Esophagus (tissue), 2 donors: ENCODE data around the gene ARTN. TPM values are rescaled to one million over a fixed set of nuclear protein-coding genes. Genes with fewer than 3 reads are reported as not detected.

Experiments
- H3K27ac ChIP-seq, 2 donors: one replicate each; pipeline ENCODE4 v1.5.1; 2013; ENCODE audit warnings: low read depth in 2 of 2, mild to moderate bottlenecking in 2 of 2, inconsistent platforms in 1 of 2, low read length in 1 of 2, moderate library complexity in 1 of 2
- H3K27me3 ChIP-seq, 2 donors: one replicate each; pipeline ENCODE4 v1.6.1; 2013; ENCODE audit warnings: low read length in 2 of 2, control low read depth in 1 of 2, mild to moderate bottlenecking in 1 of 2; ENCODE audit not compliant: insufficient read depth in 2 of 2, control insufficient read depth in 1 of 2
- H3K36me3 ChIP-seq, 2 donors: one replicate each; pipeline ENCODE4 v1.6.1; 2013; ENCODE audit warnings: low read length in 1 of 2; ENCODE audit not compliant: control insufficient read depth in 2 of 2, insufficient read depth in 2 of 2
- H3K4me1 ChIP-seq, 2 donors: one replicate each; pipeline ENCODE4 v1.6.1; 2013; ENCODE audit warnings: low read length in 1 of 2; ENCODE audit not compliant: control insufficient read depth in 2 of 2, insufficient read depth in 2 of 2
- H3K4me3 ChIP-seq, 2 donors: one replicate each; pipeline ENCODE4 v1.5.1; 2013; ENCODE audit warnings: low read length in 2 of 2, mild to moderate bottlenecking in 2 of 2, low read depth in 1 of 2, moderate library complexity in 1 of 2
- H3K9me3 ChIP-seq, 2 donors: one replicate each; pipeline ENCODE4 v1.6.1; 2013; ENCODE audit warnings: mild to moderate bottlenecking in 2 of 2, low read depth in 1 of 2, low read length in 1 of 2, moderate library complexity in 1 of 2; ENCODE audit not compliant: control insufficient read depth in 2 of 2, insufficient read depth in 1 of 2
- WGBS, 2 donors: extraction: QIAGEN DNeasy Blood & Tissue Kit; methylation state at CpG; one replicate each; pipeline ENCODE4 v1.1.7; 2013; 5-methylcytosine and 5-hydroxymethylcytosine counted together
- polyA plus RNA-seq, 2 donors: library from polyadenylated mRNA; stranded (reverse); fragments of 200-250 nt; gene quantifications; one replicate each; pipeline ENCODE4 v1.2.3, GENCODE V29; 2013
- donor health status: healthy with polysubstance abuse.
- donor health status: Bipolar disorder and iron deficiency.

The ARTN gene
- polyA plus RNA-seq, 2 donors: 1.8 to 2.6 TPM

- no peaks in the 10 kb centered on the region for H3K27me3 ChIP-seq
- no peaks in the 10 kb centered on the region for H3K9me3 ChIP-seq
- WGBS, 2 donors: 0 to 1% methylated on average over 68 to 74 of the region's 74 CpGs
- peaks cover 0 to 9% of the 10 kb centered on the region in 2 donors for H3K36me3 ChIP-seq
- peaks cover 13 to 17% of the 10 kb centered on the region in 2 donors for H3K4me1 ChIP-seq
- H3K27ac ChIP-seq: peak within 1 kb of the TSS; percentile 90 to 95
- peak within 1 kb of the TSS; percentile 80 to 82 for H3K4me3 ChIP-seq
Measured at GRCh38 chr1:43946236-43947060, 12.8 kb downstream of the ARTN start, which contains the start of gene IPO13. TSS of gene IPO13 (plus strand) at chr1:43946950. CDS start at chr1:43947601, 651 bp downstream.

GRCh38 chr1:43947061-43947873, 13.7 kb downstream of the ARTN start:
- Histone ChIP-seq H3K36me3 (peaks cover 0 to 9% of the 10 kb centered on the region in 2 donors), H3K9me3 (no peaks in the 10 kb centered on the region)

DNA sequence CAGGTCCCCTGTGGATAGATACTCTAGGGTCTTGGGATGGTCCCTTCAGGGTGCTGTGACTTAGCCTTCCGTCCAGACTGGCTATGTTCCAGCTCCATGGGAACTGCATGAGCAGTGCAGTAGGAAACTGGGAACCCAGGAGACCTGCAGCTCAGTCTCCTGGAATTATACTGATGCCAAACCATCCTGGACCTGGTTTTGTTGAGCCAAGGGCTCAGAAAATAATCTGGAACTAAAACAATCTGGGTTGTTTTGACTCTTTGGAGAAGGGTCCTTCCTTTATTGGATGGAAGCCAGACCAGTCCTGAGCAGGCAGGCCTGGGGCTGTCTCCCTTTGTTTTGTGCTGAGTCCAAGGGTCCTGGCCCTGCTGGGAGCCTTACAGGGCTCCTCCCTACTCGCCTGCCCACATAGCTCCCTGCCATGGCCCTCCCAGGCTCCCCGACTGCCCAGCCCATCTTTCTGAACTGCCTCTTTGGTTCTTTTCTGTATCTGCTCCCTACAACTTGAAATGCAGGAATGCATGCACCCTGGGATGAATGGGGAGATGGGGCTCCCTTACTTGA, 14.4 kb downstream of the ARTN start:
- Histone ChIP-seq H3K4me3 (peak overlapping the region; percentile 80 to 82), H3K27ac (no peak overlapping the region), H3K36me3 (peaks cover 0 to 9% of the 10 kb centered on the region in 2 donors), H3K4me1 (peaks cover 13 to 20% of the 10 kb centered on the region in 2 donors), H3K9me3 (no peaks in the 10 kb centered on the region), H3K27me3 (no peaks in the 10 kb centered on the region)
- WGBS, 2 donors: 22 to 35% methylated on average over 3 of the region's 3 CpGs

More at GRCh38 chr1:43947061-43947873, 13.7 kb downstream of the ARTN start:
- H3K27ac ChIP-seq: peak overlapping the region; percentile 90 to 95
- 2 to 5% methylated on average over 27 of the region's 27 CpGs for WGBS, 2 donors
- H3K4me3 ChIP-seq: peak overlapping the region; percentile 80 to 82
- H3K27me3 ChIP-seq: no peaks in the 10 kb centered on the region
- H3K4me1 ChIP-seq: peaks cover 13 to 17% of the 10 kb centered on the region in 2 donors

GRCh38 chr1:43949678-43950077, 16.1 kb downstream of the ARTN start:
- Histone ChIP-seq H3K27ac (no peak overlapping the region), H3K4me1 (peaks cover 13 to 21% of the 10 kb centered on the region in 2 donors), H3K27me3 (no peaks in the 10 kb centered on the region), H3K36me3 (peaks cover 0 to 9% of the 10 kb centered on the region in 2 donors), H3K9me3 (no peaks in the 10 kb centered on the region), H3K4me3 (no peak overlapping the region)
- 89% methylated on average over 13 of the region's 13 CpGs for WGBS, 2 donors

GRCh38 chr1:43951021-43951985, 17.7 kb downstream of the ARTN start:
- Histone ChIP-seq H3K4me1 (peaks cover 13 to 21% of the 10 kb centered on the region in 2 donors), H3K9me3 (no peaks in the 10 kb centered on the region), H3K4me3 (no peak overlapping the region), H3K36me3 (peaks cover 0 to 11% of the 10 kb centered on the region in 2 donors), H3K27me3 (no peaks in the 10 kb centered on the region), H3K27ac (no peak overlapping the region)
- 88 to 90% methylated on average over 4 of the region's 4 CpGs for WGBS, 2 donors

- Histone ChIP-seq H3K36me3 (peaks cover 9 to 26% of the 10 kb centered on the region in 2 donors), H3K4me3 (no peak overlapping the region), H3K4me1 (peaks cover 8 to 15% of the 10 kb centered on the region in 2 donors), H3K27ac (peak overlapping the region in 1 of 2 donors; percentile 71), H3K9me3 (no peaks in the 10 kb centered on the region), H3K27me3 (no peaks in the 10 kb centered on the region)
- 51 to 60% methylated on average over 8 of the region's 8 CpGs for WGBS, 2 donors
Measured at GRCh38 chr1:43952731-43953346, 19.2 kb downstream of the ARTN start.

- H3K4me1 ChIP-seq: peaks cover 4 to 10% of the 10 kb centered on the region in 2 donors
- peaks cover 10 to 29% of the 10 kb centered on the region in 2 donors for H3K36me3 ChIP-seq
- no peaks in the 10 kb centered on the region for H3K9me3 ChIP-seq
- H3K27ac ChIP-seq: peak overlapping the region in 1 of 2 donors; percentile 71
- H3K27me3 ChIP-seq: no peaks in the 10 kb centered on the region
- H3K4me3 ChIP-seq: no peak overlapping the region
- 71 to 82% methylated on average over 3 of the region's 3 CpGs for WGBS, 2 donors
Measured at GRCh38 chr1:43953361-43953760, 19.8 kb downstream of the ARTN start.

GRCh38 chr1:43954036-43954435, 20.4 kb downstream of the ARTN start:
- no peak overlapping the region for H3K27ac ChIP-seq
- H3K9me3 ChIP-seq: no peaks in the 10 kb centered on the region
- H3K36me3 ChIP-seq: peaks cover 15 to 35% of the 10 kb centered on the region in 2 donors
- H3K27me3 ChIP-seq: no peaks in the 10 kb centered on the region
- H3K4me1 ChIP-seq: peaks cover 0 to 7% of the 10 kb centered on the region in 2 donors
- H3K4me3 ChIP-seq: no peak overlapping the region
- WGBS, 2 donors: 89 to 93% methylated on average over 5 of the region's 5 CpGs
